Thymus (tissue), 11 donors: Measurements from ENCODE around the gene HIVEP3. TPM values are rescaled to one million over a fixed set of nuclear protein-coding genes. Genes with fewer than 3 reads are reported as not detected.

ENCODE experiments used
- DNase-seq, 9 donors: peaks; one replicate each; pipeline ENCODE4 v3.0.0-alpha.2; 2013; ENCODE audit warnings: low spot score in 9 of 9, low read depth in 6 of 9, missing footprints in 1 of 9
- H3K27ac ChIP-seq, 2 donors: one replicate each; pipeline ENCODE4 v1.5.1; 2013; ENCODE audit warnings: control low read depth in 1 of 2, low read depth in 1 of 2, low read length in 1 of 2, mild to moderate bottlenecking in 1 of 2, moderate library complexity in 1 of 2
- H3K27me3 ChIP-seq, 2 donors: one replicate each; pipeline ENCODE4 v1.5.1; 2013; ENCODE audit warnings: low read length in 1 of 2; ENCODE audit not compliant: control insufficient read depth in 2 of 2, insufficient read depth in 1 of 2
- H3K36me3 ChIP-seq, 2 donors: one replicate each; pipeline ENCODE4 v1.5.1; 2013; ENCODE audit warnings: low read length in 1 of 2, mild to moderate bottlenecking in 1 of 2, moderate library complexity in 1 of 2; ENCODE audit not compliant: control insufficient read depth in 2 of 2, insufficient read depth in 2 of 2
- H3K4me1 ChIP-seq, 2 donors: one replicate each; pipeline ENCODE4 v1.5.1; 2013; ENCODE audit warnings: low read length in 2 of 2; ENCODE audit not compliant: control insufficient read depth in 2 of 2, insufficient read depth in 2 of 2
- H3K4me3 ChIP-seq, 2 donors: one replicate each; pipeline ENCODE4 v1.5.1; 2013; ENCODE audit warnings: low read length in 2 of 2, control low read depth in 1 of 2, mild to moderate bottlenecking in 1 of 2
- H3K9me3 ChIP-seq, 2 donors: one replicate each; pipeline ENCODE4 v1.5.1; 2013; ENCODE audit warnings: low read length in 1 of 2, mild to moderate bottlenecking in 1 of 2; ENCODE audit not compliant: control insufficient read depth in 2 of 2, insufficient read depth in 1 of 2
- WGBS: extraction: QIAGEN DNeasy Blood & Tissue Kit; methylation state at CpG from one replicate; pipeline ENCODE4 v1.1.7; 2013; 5-methylcytosine and 5-hydroxymethylcytosine counted together
- polyA plus RNA-seq: library from polyadenylated mRNA; stranded (reverse); fragments of 200-250 nt; gene quantifications from one replicate; pipeline ENCODE4 v1.2.3, GENCODE V29; 2013
- total RNA-seq: library from RNA; stranded (reverse); fragments of 120-200 nt; gene quantifications from one replicate; pipeline ENCODE4 v1.2.4, GENCODE V29; 2013
- donor health status: healthy.

HIVEP3 gene
- total and polyA plus RNA-seq, 2 donors, result 6.7 to 12.1 TPM

GRCh38 chr1:41728403-41729202 is 190.1 kb downstream of the HIVEP3 start:
- WGBS, result 64% methylated on average over 12 of the region's 12 CpGs
- H3K27me3 ChIP-seq, result no peaks in the 10 kb centered on the region
- no peak overlapping the region for H3K27ac ChIP-seq
- H3K9me3 ChIP-seq, result no peaks in the 10 kb centered on the region
- peak in 1 of 9 donors; percentile 48 for DNase-seq
- H3K4me1 ChIP-seq, result peaks cover 22 to 71% of the 10 kb centered on the region in 2 donors
- no peak overlapping the region for H3K4me3 ChIP-seq
- no peaks in the 10 kb centered on the region for H3K36me3 ChIP-seq

DNA sequence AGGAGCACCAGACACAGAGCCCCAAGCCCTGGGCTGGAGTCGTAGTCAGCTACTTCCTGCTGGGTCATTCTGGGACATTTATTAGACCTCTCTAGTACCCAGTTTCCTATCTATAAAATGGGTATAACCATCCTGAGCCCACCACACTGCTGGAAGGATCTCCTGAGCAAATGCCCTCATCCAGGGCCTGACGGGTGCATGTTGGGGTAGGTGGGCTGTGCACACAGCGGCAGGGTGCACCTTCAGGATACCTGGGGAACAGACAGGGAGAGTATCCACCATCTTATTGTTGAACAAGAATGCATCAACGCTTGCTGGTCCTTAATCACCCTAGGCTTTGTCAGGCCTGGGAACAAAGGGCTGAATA is 191.0 kb downstream of the HIVEP3 start:
- no peaks in the 10 kb centered on the region for H3K9me3 ChIP-seq
- H3K27ac ChIP-seq, result no peak overlapping the region
- no peak for DNase-seq
- H3K4me1 ChIP-seq, result peaks cover 22 to 74% of the 10 kb centered on the region in 2 donors
- H3K36me3 ChIP-seq, result peaks cover 0 to 1% of the 10 kb centered on the region in 2 donors
- no peak overlapping the region for H3K4me3 ChIP-seq
- H3K27me3 ChIP-seq, result no peaks in the 10 kb centered on the region
- WGBS, result 97% methylated on average over 4 of the region's 4 CpGs

- Histone ChIP-seq H3K36me3 (peaks cover 0 to 2% of the 10 kb centered on the region in 2 donors), H3K9me3 (no peaks in the 10 kb centered on the region), H3K27me3 (no peaks in the 10 kb centered on the region), H3K4me1 (peaks cover 22 to 76% of the 10 kb centered on the region in 2 donors), H3K27ac (peak overlapping the region; percentile 47 to 55), H3K4me3 (no peak overlapping the region)
- 23% methylated on average over 24 of the region's 24 CpGs for WGBS
- peak in 3 of 9 donors; percentile 33 to 59 (median 42) for DNase-seq
Observed at GRCh38 chr1:41726899-41727748, 191.6 kb downstream of the HIVEP3 start.

GRCh38 chr1:41726292-41726691 is 192.4 kb downstream of the HIVEP3 start:
- Histone ChIP-seq H3K9me3 (no peaks in the 10 kb centered on the region), H3K4me1 (peaks cover 22 to 82% of the 10 kb centered on the region in 2 donors), H3K36me3 (peaks cover 0 to 2% of the 10 kb centered on the region in 2 donors), H3K27me3 (no peaks in the 10 kb centered on the region), H3K27ac (no peak overlapping the region), H3K4me3 (no peak overlapping the region)
- DNase-seq, result peak in 1 of 9 donors; percentile 22
- WGBS, result 72% methylated on average over 4 of the region's 4 CpGs

GRCh38 chr1:41724926-41725325 is 193.8 kb downstream of the HIVEP3 start:
- no peak for DNase-seq
- Histone ChIP-seq H3K4me3 (no peak overlapping the region), H3K36me3 (peaks cover 0 to 2% of the 10 kb centered on the region in 2 donors), H3K9me3 (no peaks in the 10 kb centered on the region), H3K27me3 (no peaks in the 10 kb centered on the region), H3K27ac (no peak overlapping the region), H3K4me1 (peaks cover 22 to 74% of the 10 kb centered on the region in 2 donors)
- 99% methylated on average over 3 of the region's 3 CpGs for WGBS

DNA sequence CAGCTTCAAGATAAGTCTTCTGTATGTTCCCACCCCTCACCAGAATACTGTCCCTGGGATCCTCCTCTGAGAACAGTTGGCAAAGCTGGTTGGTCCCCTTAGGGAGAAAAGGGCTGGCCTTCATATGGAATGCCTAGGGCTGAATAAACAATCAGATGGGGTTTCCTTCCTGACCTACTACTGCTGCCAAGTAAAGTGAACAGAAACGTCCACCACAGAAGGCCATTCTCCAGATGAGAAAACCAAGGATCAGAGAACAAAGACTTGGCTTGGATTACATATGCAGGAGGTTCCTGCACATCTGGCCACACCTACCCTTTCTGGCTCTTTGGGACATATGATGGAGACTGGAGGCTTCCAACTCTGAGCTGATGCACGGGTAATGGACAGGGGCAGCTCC is 194.5 kb downstream of the HIVEP3 start:
- peaks cover 22 to 67% of the 10 kb centered on the region in 2 donors for H3K4me1 ChIP-seq
- 85% methylated on average over 2 of the region's 2 CpGs for WGBS

DNA sequence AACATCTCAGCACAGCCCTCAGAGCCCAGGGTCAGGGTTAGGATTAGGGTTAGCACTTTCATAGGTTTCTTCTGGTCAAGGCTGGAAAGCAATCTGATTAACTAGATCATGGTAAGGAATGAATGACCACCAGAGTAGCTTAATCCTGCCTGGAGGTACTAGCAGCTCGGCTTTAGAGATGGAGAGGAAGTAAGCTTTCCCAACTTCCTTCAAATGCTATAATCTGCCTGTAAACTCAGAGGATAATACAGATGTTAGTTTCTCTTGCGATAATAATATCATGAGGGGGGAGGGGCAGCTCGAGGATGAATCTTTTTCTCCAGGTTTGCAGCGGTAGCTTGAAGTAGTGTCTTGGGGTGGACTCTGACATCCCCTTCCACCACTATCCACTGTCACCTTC is 194.9 kb downstream of the HIVEP3 start:
- peaks cover 19 to 65% of the 10 kb centered on the region in 2 donors for H3K4me1 ChIP-seq
- no peaks in the 10 kb centered on the region for H3K9me3 ChIP-seq
- peaks cover 0 to 2% of the 10 kb centered on the region in 2 donors for H3K36me3 ChIP-seq
- 84% methylated on average over 4 of the region's 4 CpGs for WGBS
- no peak overlapping the region for H3K4me3 ChIP-seq
- H3K27ac ChIP-seq, result no peak overlapping the region
- no peak for DNase-seq
- H3K27me3 ChIP-seq, result no peaks in the 10 kb centered on the region

More for the DNA sequence above, 194.5 kb downstream of the HIVEP3 start:
- H3K9me3 ChIP-seq, result no peaks in the 10 kb centered on the region
- H3K4me3 ChIP-seq, result no peak overlapping the region
- no peaks in the 10 kb centered on the region for H3K27me3 ChIP-seq
- H3K27ac ChIP-seq, result no peak overlapping the region
- peaks cover 0 to 2% of the 10 kb centered on the region in 2 donors for H3K36me3 ChIP-seq
- no peak for DNase-seq

GRCh38 chr1:41722184-41722583 is 196.5 kb downstream of the HIVEP3 start:
- WGBS, result 94% methylated on average over 1 of the region's 1 CpG

More at GRCh38 chr1:41722184-41722583, 196.5 kb downstream of the HIVEP3 start:
- no peaks in the 10 kb centered on the region for H3K9me3 ChIP-seq
- DNase-seq, result no peak
- H3K4me1 ChIP-seq, result peaks cover 11 to 57% of the 10 kb centered on the region in 2 donors
- H3K27me3 ChIP-seq, result no peaks in the 10 kb centered on the region
- H3K36me3 ChIP-seq, result peaks cover 0 to 2% of the 10 kb centered on the region in 2 donors
- H3K27ac ChIP-seq, result no peak overlapping the region
- H3K4me3 ChIP-seq, result no peak overlapping the region
